Activated T-helper 17 cell treated with anti-CD3 and anti-CD28 coated beads, Interleukin-2, amount 50 U/mL, for 72 hours (primary cell): Measurements from ENCODE around the gene CHRNE. TPM values are rescaled to one million over a fixed set of nuclear protein-coding genes. Genes with fewer than 3 reads are reported as not detected.
A peak's percentile ranks its signal among the peaks of the same experiment; 100 is the strongest.

ENCODE experiments used
- ATAC-seq: fragments of 150-1000 bp; cut with Tn5 transposase; replicated peaks from 2 replicates; pipeline ENCODE4 v1.10.0; 2021; ENCODE audit warnings: mild to moderate bottlenecking, moderate library complexity
- H3K27ac Mint-ChIP-seq: one replicate; pipeline ENCODE4 v1.8.0; 2022; ENCODE audit warnings: mixed read lengths
- H3K27me3 Mint-ChIP-seq: one replicate; pipeline ENCODE4 v1.8.0; 2022; ENCODE audit warnings: mixed read lengths
- H3K36me3 Mint-ChIP-seq: one replicate; pipeline ENCODE4 v1.8.0; 2022; ENCODE audit warnings: low read depth, mild to moderate bottlenecking, mixed read lengths
- H3K4me1 Mint-ChIP-seq: one replicate; pipeline ENCODE4 v1.8.0; 2022; ENCODE audit warnings: mixed read lengths
- H3K4me3 Mint-ChIP-seq: one replicate; pipeline ENCODE4 v1.8.0; 2022; ENCODE audit warnings: mild to moderate bottlenecking, mixed read lengths
- H3K9me3 Mint-ChIP-seq: one replicate; pipeline ENCODE4 v1.8.0; 2022; ENCODE audit warnings: mixed read lengths
- total RNA-seq, 2 donors: library from RNA; stranded (reverse); gene quantifications; one replicate each; pipeline ENCODE4 v1.2.3, GENCODE V29; 2022

Gene CHRNE
- total RNA-seq, result under 1 TPM; 0.35 to 0.69 TPM

- Mint-ChIP-seq H3K9me3 (no peaks in the 10 kb centered on the region), H3K4me3 (peak within 1 kb of the TSS; percentile 66), H3K4me1 (peaks cover 18% of the 10 kb centered on the region), H3K27ac (peak within 1 kb of the TSS; percentile 62), H3K36me3 (peaks cover 9% of the 10 kb centered on the region), H3K27me3 (no peaks in the 10 kb centered on the region)
- peak; percentile 77 for ATAC-seq
Measured at GRCh38 chr17:4903051-4903818, at the start of gene CHRNE. TSS of gene CHRNE (minus strand) at chr17:4903098. CDS start at chr17:4903063, 35 bp downstream.

- no peaks in the 10 kb centered on the region for H3K9me3 Mint-ChIP-seq
- no peak for ATAC-seq
- H3K36me3 Mint-ChIP-seq, result peaks cover 19% of the 10 kb centered on the region
- peak overlapping the region; percentile 90 for H3K27ac Mint-ChIP-seq
- peaks cover 17% of the 10 kb centered on the region for H3K4me1 Mint-ChIP-seq
- peak overlapping the region; percentile 88 for H3K4me3 Mint-ChIP-seq
- no peaks in the 10 kb centered on the region for H3K27me3 Mint-ChIP-seq
Measured at GRCh38 chr17:4951486-4951885, 48.6 kb upstream of the CHRNE start.

DNA sequence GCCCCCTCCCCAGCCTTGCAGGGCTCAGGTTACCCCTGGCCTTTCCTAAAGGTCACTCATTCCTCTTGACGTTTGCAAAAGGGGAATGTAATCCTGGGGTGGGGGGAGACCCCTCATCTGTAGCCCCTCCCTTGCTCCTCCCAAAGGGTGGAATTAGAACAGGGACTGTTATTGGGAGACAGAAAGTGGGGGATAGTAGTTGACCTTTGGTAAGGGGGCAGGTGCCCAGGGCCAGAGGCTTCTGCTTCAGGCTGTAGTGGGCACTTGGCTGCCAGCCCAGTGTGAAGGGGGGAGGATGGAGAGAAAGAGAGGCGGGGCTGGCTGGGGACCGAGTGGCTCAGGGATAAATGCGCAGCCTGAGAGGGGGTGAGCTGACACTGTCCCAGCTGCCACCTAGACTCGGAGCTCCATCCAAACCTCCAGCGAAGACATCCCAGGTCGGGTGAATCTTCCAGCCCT, 47.9 kb upstream of the CHRNE start, which contains the start of gene ENO3:
TSS of gene ENO3 (plus strand) at position 374 of the 459 bp plus-strand sequence. CDS start 711 bp downstream, outside the sequence.
- Mint-ChIP-seq H3K4me1 (peaks cover 10% of the 10 kb centered on the region), H3K27ac (peak within 1 kb of the TSS; percentile 90), H3K4me3 (peak within 1 kb of the TSS; percentile 88), H3K9me3 (no peaks in the 10 kb centered on the region), H3K36me3 (peaks cover 26% of the 10 kb centered on the region), H3K27me3 (no peaks in the 10 kb centered on the region)
- ATAC-seq, result no peak

GRCh38 chr17:4950075-4950745, 47.3 kb upstream of the CHRNE start:
- ATAC-seq, result peak; percentile 27
- Mint-ChIP-seq H3K9me3 (no peaks in the 10 kb centered on the region), H3K4me1 (peaks cover 14% of the 10 kb centered on the region), H3K27ac (peak overlapping the region; percentile 90), H3K4me3 (peak overlapping the region; percentile 88), H3K27me3 (no peaks in the 10 kb centered on the region), H3K36me3 (peaks cover 32% of the 10 kb centered on the region)

DNA sequence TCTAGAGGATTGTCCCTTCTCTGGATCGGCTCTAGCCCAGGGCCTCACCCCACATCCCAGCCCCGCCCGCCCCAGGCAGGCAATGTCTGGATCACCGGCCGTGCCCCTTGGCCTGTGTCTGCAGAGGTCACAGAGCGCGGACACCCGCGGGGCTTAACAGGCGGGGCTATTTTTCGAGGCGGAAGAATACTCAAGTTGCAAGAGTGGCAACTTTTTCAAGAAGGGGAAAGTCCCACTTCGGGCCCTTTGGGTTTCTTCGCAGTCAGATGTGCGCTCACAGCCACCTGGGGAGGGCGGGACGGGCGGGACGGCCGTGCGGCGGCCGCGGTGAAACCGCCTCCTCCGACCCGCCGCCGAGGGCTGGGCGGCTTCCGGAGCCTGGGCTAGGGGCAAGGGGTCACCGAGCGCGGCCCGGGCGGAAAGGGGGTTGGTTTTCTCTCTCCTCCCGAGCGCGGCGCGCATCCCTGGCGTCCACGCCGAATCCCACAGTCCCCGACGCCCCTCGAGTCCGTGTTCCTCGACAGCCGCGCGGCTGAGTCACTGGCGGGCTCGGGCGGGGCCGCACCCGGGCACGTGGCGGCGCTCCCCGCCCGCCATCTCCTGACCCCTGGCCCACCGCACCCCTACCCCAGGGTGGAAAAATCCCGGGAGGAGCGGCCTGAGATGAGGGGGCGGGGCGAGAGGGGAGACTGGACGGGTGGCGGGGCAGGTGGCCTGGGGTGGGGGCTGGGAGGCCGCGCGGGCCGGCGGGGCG, 46.6 kb upstream of the CHRNE start:
- Mint-ChIP-seq H3K4me3 (peak overlapping the region; percentile 91), H3K9me3 (no peaks in the 10 kb centered on the region), H3K27me3 (no peaks in the 10 kb centered on the region), H3K36me3 (peaks cover 39% of the 10 kb centered on the region), H3K27ac (peak overlapping the region; percentile 97), H3K4me1 (peaks cover 21% of the 10 kb centered on the region)
- ATAC-seq, result peak; percentile 45

DNA sequence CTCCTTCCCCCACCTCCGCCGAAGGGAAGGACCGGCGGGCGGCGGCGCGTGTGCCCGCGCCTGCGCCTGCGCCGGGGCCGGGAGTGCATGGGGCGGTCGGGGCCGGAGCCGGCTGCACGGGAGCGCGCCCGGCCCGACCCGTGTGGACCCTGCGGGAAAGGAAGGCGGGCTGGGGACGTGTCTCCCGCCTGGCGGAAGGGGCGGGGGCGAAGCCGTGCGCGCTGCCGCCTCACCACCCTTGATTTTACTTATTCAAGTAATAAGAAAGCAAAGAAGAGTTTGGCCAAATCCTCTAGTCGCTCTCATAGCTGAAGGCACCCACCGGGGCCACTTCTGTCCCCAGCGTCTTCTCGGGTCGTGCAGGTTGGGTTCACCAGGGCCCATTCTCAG, 46.0 kb upstream of the CHRNE start:
- H3K4me1 Mint-ChIP-seq, result peaks cover 27% of the 10 kb centered on the region
- no peaks in the 10 kb centered on the region for H3K9me3 Mint-ChIP-seq
- peaks cover 45% of the 10 kb centered on the region for H3K36me3 Mint-ChIP-seq
- ATAC-seq, result peak; percentile 46
- H3K4me3 Mint-ChIP-seq, result peak overlapping the region; percentile 91
- H3K27ac Mint-ChIP-seq, result peak overlapping the region; percentile 97
- no peaks in the 10 kb centered on the region for H3K27me3 Mint-ChIP-seq

GRCh38 chr17:4948166-4948930, 45.5 kb upstream of the CHRNE start, which contains the start of gene PFN1:
TSS of gene PFN1 (minus strand) at chr17:4948530. CDS start at chr17:4948394, 136 bp downstream.
- peak; percentile 38 for ATAC-seq
- Mint-ChIP-seq H3K9me3 (no peaks in the 10 kb centered on the region), H3K4me1 (peaks cover 30% of the 10 kb centered on the region), H3K36me3 (peaks cover 51% of the 10 kb centered on the region), H3K4me3 (peak within 1 kb of the TSS; percentile 91), H3K27me3 (no peaks in the 10 kb centered on the region), H3K27ac (peak within 1 kb of the TSS; percentile 97)

DNA sequence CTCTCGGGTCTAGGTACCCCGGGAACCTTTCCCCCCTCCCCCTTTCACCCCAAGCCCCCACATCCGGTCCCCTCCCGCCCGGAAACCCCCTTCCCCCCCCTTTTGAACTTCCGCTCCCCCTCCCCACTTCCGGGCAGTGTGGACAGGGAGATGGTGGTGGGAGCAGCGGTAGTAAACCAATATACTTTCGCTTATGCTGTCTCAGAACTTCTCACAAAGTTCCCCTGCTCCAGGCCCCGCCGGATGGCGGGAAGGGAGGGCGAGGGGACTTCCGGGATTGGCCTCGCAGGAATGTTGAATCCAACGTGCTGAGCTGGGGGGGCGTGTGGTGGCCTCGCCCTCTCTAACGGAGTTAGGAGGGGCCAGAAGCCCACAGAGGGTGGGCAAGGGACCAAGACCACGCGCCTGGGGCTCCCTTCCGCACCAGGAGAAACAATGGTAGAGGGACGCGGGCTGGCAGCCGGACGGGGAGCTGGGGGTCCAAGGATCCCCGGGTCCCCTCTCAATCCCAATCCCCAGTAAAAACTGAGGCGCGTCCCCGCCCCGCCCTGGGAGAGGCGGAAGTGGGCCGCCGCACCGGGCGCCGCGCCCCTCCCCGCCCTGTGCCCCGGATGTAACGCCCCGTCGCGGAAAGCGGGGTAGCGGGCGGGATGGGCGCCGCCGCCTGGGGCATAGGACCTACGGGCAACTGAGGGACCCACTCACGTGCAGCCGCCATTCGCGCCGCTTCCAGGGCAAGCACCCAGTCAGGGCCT, 44.7 kb upstream of the CHRNE start:
- H3K27me3 Mint-ChIP-seq, result no peaks in the 10 kb centered on the region
- H3K36me3 Mint-ChIP-seq, result peaks cover 58% of the 10 kb centered on the region
- no peaks in the 10 kb centered on the region for H3K9me3 Mint-ChIP-seq
- H3K27ac Mint-ChIP-seq, result peak overlapping the region; percentile 94
- peaks cover 37% of the 10 kb centered on the region for H3K4me1 Mint-ChIP-seq
- peak; percentile 18 for ATAC-seq
- peak overlapping the region; percentile 91 for H3K4me3 Mint-ChIP-seq

DNA sequence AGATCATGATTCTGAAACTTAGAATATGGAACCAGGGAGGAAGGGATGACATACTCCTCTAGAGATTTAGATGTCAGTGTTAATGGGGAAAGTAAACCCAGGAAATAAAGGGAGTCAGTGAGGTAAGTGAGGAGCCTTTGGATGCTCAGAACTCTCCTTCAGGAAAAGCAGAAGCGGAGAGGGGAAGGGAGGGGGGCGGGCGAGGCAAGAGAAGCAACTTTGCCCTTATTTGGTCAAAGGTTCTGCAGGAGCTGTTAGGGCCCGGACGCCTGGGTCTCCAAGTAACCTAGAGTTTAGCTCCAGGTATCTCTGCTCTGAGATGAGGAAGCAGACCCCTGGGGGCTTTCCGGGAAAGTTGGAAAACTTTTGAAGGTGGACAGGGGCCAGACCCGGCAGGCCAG, 44.1 kb upstream of the CHRNE start:
- no peak for ATAC-seq
- H3K4me3 Mint-ChIP-seq, result peak overlapping the region; percentile 91
- H3K9me3 Mint-ChIP-seq, result no peaks in the 10 kb centered on the region
- peak overlapping the region; percentile 94 for H3K27ac Mint-ChIP-seq
- peaks cover 64% of the 10 kb centered on the region for H3K36me3 Mint-ChIP-seq
- H3K4me1 Mint-ChIP-seq, result peaks cover 38% of the 10 kb centered on the region
- H3K27me3 Mint-ChIP-seq, result no peaks in the 10 kb centered on the region

GRCh38 chr17:4946312-4946976, 43.5 kb upstream of the CHRNE start:
- H3K9me3 Mint-ChIP-seq, result no peaks in the 10 kb centered on the region
- H3K36me3 Mint-ChIP-seq, result peaks cover 70% of the 10 kb centered on the region
- peak overlapping the region; percentile 94 for H3K27ac Mint-ChIP-seq
- H3K27me3 Mint-ChIP-seq, result no peaks in the 10 kb centered on the region
- peak overlapping the region; percentile 91 for H3K4me3 Mint-ChIP-seq
- peaks cover 44% of the 10 kb centered on the region for H3K4me1 Mint-ChIP-seq
- no peak for ATAC-seq

DNA sequence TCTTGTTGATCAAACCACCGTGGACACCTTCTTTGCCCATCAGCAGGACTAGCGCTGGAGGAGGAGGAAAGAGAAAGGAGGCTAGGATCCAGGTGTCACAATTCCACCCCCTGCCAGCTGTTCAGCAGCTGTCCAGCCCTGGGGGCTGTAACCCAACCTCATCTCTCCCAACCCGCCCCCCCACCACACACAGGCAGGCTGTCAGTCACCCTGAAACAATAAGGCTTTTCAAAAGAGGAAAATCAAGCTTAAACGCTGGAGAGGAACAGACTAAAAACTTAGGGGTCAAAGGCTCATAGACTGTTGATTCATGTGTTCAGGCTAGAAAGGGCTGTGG, 43.0 kb upstream of the CHRNE start:
- H3K4me3 Mint-ChIP-seq, result peak overlapping the region; percentile 91
- no peak for ATAC-seq
- peak overlapping the region; percentile 94 for H3K27ac Mint-ChIP-seq
- no peaks in the 10 kb centered on the region for H3K9me3 Mint-ChIP-seq
- no peaks in the 10 kb centered on the region for H3K27me3 Mint-ChIP-seq
- H3K4me1 Mint-ChIP-seq, result peaks cover 45% of the 10 kb centered on the region
- H3K36me3 Mint-ChIP-seq, result peaks cover 75% of the 10 kb centered on the region

DNA sequence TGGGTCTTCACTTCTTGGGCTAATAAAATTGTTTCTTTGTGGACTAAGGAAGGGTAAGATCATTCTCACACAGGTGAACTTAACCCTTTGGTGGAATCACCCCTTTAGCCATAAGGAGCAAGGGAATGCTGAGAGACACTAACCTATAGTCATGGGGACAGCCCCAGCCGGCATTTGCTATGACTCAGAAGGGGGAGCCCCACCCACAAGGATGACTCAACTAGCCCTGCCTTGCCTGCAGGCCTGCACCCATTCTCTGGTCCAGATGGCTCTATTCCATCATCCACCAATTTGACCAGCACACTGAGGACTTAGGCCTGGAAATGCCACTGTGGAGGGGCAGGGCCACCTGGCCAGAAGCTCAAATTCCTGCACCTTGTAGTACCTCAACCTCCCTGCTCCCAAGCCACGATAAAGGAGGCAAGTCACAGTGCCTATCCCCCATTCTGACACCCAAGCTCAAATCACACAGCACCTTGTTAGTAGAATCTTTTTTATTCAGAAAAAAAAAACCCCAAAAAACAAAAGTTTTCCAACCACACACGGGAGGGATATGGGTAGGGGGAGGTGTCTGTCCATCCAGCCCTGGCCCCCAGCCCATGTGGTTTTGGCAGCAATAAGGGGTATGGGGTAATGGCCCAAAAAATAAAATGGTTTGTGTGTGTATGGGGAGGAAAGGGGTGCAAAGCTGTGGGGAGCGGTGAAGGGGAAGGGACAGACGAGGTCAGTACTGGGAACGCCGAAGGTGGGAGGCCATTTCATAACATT, 42.5 kb upstream of the CHRNE start:
- H3K27ac Mint-ChIP-seq, result peak overlapping the region; percentile 94
- H3K36me3 Mint-ChIP-seq, result peaks cover 81% of the 10 kb centered on the region
- H3K4me1 Mint-ChIP-seq, result peaks cover 40% of the 10 kb centered on the region
- no peaks in the 10 kb centered on the region for H3K9me3 Mint-ChIP-seq
- no peaks in the 10 kb centered on the region for H3K27me3 Mint-ChIP-seq
- peak; percentile 59 for ATAC-seq
- peak overlapping the region; percentile 91 for H3K4me3 Mint-ChIP-seq
